Neural cell (in vitro differentiated cells): ENCODE data around the gene MSANTD3.

Experiments used
- CTCF ChIP-seq: fragments of 450-650 bp; IDR thresholded peaks from 2 replicates; pipeline ENCODE4 v1.5.1; 2014; ENCODE audit warnings: antibody characterized with exemption, mild to moderate bottlenecking, moderate library complexity; ENCODE audit not compliant: poor library complexity, severe bottlenecking
- EP300 ChIP-seq: fragments of 450-650 bp; conservative IDR thresholded peaks from 2 replicates; pipeline ENCODE4 v1.6.1; 2014; ENCODE audit warnings: antibody characterized with exemption, mild to moderate bottlenecking, moderate library complexity; ENCODE audit not compliant: poor library complexity, severe bottlenecking
- EZH2 ChIP-seq: fragments of 200-600, 300-800 bp; shearing (Covaris generic), sonication (generic); IDR thresholded peaks from 2 replicates; pipeline ENCODE4 v1.6.1; 2014; ENCODE audit warnings: antibody characterized with exemption, low read length, borderline replicate concordance, mild to moderate bottlenecking; ENCODE audit not compliant: insufficient read depth, poor library complexity, severe bottlenecking
- POLR2AphosphoS5 ChIP-seq: IDR thresholded peaks from 2 replicates; pipeline ENCODE4 v1.6.1; 2012
- RAD21 ChIP-seq: fragments of 450-650 bp; conservative IDR thresholded peaks from 2 replicates; pipeline ENCODE4 v1.6.1; 2014; ENCODE audit warnings: antibody characterized with exemption, mild to moderate bottlenecking, moderate library complexity
- REST ChIP-seq: IDR thresholded peaks from 2 replicates; pipeline ENCODE4 v1.6.1; 2012; ENCODE audit warnings: borderline replicate concordance
- SMC3 ChIP-seq: fragments of 450-650 bp; conservative IDR thresholded peaks from 2 replicates; pipeline ENCODE4 v1.6.1; 2014; ENCODE audit warnings: antibody characterized with exemption, mild to moderate bottlenecking, moderate library complexity; ENCODE audit not compliant: poor library complexity
- TAF1 ChIP-seq: IDR thresholded peaks from 2 replicates; pipeline ENCODE4 v1.6.1; 2012; ENCODE audit warnings: low read depth

DNA sequence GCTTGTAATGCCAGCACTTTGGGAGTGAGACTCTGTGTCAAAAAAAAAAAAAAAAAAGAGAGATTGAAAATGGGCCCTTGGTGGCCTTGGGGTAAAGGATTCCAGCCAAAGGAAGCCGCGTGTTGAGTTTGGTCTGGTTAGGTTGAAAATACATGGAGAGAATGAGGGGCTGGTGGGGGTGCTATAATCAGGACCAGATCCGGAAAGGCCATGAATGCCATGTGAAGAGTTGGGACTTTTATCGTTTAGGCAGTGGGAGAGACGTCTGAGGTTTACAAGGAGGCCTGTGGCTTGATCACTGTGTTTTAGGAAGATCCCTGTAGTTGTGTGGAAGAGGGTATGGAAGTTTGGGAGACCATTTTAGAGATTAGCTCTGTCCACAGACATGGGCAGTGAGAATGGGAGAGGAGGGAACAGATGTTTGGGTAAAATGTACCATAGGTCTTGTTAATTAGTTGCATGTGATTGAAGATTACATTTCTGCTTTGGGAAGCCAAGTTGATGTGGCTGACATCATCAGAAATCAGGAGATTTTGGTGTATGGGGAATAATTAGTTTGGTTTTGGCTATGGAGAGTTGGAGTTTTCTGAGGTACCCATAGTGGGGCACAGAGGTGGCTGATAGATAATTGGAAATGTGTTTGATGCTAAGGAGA is 3.5 kb downstream of the MSANTD3 start:
- no peak for TF ChIP-seq RAD21
- TF ChIP-seq TAF1: no peak
- no peak for TF ChIP-seq EZH2
- TF ChIP-seq CTCF: no peak
- TF ChIP-seq REST: no peak
- no peak for TF ChIP-seq POLR2AphosphoS5
- no peak for TF ChIP-seq EP300
- no peak for TF ChIP-seq SMC3
